Vagina (tissue), 2 donors: ENCODE measurements around the gene CCM2.

Experiments
- CTCF ChIP-seq, 3 experiments: fragments of 450-650 bp in 2 of 3; fragments of 200-600 bp in 1 of 3; sonication (generic) in 1 of 3; IDR thresholded peaks; one replicate each; pipeline ENCODE4 v1.5.1; 2017 to 2019; ENCODE audit warnings: antibody characterized with exemption in 3 of 3, mild to moderate bottlenecking in 2 of 3, moderate library complexity in 2 of 3
- POLR2A ChIP-seq, 2 donors: fragments of 450-650 bp; IDR thresholded peaks; one replicate each; pipeline ENCODE4 v1.6.1; 2017; ENCODE audit warnings: antibody characterized with exemption in 2 of 2, mild to moderate bottlenecking in 2 of 2, moderate library complexity in 2 of 2

GRCh38 chr7:44971902-44972441 is 28.0 kb upstream of the CCM2 start:
- no peak for TF ChIP-seq POLR2A (IDR thresholded peaks at IDR 0.05)
- TF ChIP-seq CTCF (IDR thresholded peaks at IDR 0.05), result no peak
